CD4-positive, alpha-beta T cell treated with Interleukin-4 for 1 hour (primary cell): Measurements from ENCODE around the gene ABHD10.
"Not testable (repeated sequence)": the region's sequence is repeated elsewhere in the genome, so short reads cannot be mapped to it uniquely, and the experiment has no call there.

ENCODE experiments used
- DNase-seq, 2 donors: peaks; one replicate each; pipeline ENCODE4 v3.0.0-alpha.2; 2020 to 2022

Gene ABHD10

DNA sequence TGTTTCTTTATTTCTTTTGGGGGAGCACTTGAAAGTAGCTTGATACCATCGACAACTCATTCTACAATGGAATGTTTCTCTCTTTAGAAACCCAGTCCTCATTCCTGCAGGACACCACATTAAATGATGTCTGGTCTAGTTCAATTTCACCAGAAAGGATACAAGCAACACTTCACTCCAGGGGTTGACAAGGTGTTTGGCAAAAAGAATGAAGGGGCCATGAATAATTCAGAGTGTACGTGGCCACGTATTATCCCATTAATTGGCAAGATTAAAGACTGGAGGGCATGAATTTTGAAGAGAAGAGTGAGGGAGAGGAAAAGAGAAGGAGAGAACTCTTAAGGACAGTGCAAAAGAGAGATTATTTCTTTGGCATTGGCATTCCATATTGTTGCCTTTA, 56.4 kb downstream of the ABHD10 start:
- DNase-seq = no peak

DNA sequence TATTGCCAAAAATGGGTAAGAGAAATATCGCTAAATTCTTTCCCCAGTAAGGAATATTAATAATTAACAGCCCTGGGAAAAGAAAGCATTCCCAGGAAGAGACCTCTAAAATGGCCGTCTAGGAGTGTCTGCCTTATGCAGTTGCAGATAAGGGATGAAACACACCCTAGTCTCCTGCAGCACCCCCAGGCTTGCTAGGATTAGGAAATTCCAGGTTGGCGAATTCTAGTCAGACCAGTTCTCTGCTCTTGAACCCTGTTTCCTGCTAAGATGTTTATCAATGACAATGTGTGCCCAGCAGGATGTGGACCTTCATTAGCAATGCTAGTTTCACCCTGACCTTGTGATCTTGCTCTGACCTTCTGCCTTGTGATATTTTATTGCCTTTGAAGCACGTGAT, 58.4 kb downstream of the ABHD10 start:
- not testable (repeated sequence) for DNase-seq

DNA sequence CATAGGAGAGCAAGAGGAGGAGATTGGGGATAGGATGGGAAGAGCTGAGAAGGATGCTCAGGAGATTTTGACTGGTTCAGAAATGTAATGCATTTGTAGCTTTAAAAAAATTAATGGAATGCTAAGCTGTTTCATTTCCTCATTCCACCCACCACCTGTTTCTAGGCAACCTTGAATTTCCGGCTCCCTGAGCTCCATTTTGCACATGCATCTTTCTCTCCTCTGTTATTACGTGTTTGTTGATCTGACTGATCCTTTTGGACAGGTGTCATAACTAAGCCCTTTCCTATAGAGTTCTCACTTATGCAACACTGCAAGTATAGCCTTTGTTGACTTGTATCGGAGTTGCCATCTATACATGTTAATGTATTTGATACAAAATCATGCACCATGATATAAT, 60.0 kb downstream of the ABHD10 start:
- no peak for DNase-seq

DNA sequence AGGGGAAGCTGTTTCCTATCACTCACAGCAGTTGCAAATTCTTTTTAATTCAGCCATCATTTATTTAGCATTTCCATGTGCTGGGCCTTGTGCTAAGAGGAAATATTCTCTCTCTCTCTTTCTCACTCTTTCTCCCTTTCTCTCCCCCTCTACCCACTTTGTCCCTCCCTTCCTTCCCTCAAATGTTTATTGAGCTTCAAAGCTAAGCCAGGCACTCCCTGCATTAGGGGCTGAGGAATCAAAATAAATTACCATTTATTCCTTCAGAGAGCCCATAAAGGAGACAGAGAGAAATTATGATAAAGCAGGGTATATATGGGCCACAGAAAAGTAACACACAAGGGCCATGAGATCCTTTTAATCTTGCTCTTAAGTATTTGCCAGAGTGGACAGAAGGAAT, 62.5 kb downstream of the ABHD10 start:
- no peak for DNase-seq

DNA sequence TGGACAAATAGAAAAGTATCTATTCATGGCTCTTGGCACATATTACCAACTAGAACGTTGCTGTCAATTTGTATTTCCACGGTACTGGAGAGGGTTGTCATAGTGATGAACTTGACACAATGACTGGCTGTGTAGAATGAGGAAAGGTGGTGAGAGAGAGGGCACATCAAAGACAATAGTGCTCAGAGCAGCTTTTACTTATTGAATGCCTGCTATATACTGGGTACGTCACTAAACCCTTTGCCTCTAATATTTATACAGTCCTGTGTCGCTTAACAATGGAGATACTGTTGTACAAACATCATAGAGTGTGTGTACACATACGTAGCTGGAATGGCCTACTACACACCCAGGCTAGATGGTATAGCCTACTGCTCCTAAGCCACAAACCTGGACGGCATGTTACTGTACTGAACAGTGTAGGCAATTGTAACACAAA, 64.0 kb downstream of the ABHD10 start:
- no peak for DNase-seq
